ENCODE measurements around the gene BMP6. TPM values are rescaled to one million over a fixed set of nuclear protein-coding genes. Genes with fewer than 3 reads are reported as not detected.

The BMP6 gene
- total RNA-seq, 2 donors from 2014 or later: 0.65 to 2.2 TPM

DNA sequence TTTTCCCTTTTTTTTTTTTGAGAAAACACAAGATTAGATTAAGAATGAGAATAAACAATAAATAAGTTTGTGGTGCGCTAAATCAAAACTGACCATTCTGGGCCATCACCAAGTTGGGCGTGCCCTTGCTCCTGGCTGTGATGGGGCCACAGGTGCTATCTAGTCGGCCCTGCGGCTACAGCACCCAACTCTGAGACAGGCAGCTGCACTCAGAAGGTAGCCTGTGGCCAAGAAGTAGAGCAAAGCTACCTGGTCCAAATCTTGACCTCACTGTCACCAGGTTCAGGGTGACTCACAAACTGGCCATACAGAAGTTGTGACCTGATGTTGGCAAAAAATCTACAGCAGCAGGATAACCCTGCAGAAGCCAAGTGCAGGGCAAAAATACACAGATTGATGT is 181.3 kb downstream of the BMP6 start:
- ATAC-seq (replicated peaks in 1 of 2) (no peak), DNase-seq (no peak)
- Mint-ChIP-seq H3K9me3 (no peaks in the 10 kb centered on the region), H3K27ac (no peak overlapping the region), H3K4me3 (no peak overlapping the region), H3K36me3 (ENCODE audit: insufficient read depth in 2 of 2) (peaks cover 5 to 8% of the 10 kb centered on the region in 2 donors), H3K4me1 (ENCODE audit: low read depth) (peaks cover 20% of the 10 kb centered on the region), H3K27me3 (ENCODE audit: low read depth) (no peaks in the 10 kb centered on the region)

DNA sequence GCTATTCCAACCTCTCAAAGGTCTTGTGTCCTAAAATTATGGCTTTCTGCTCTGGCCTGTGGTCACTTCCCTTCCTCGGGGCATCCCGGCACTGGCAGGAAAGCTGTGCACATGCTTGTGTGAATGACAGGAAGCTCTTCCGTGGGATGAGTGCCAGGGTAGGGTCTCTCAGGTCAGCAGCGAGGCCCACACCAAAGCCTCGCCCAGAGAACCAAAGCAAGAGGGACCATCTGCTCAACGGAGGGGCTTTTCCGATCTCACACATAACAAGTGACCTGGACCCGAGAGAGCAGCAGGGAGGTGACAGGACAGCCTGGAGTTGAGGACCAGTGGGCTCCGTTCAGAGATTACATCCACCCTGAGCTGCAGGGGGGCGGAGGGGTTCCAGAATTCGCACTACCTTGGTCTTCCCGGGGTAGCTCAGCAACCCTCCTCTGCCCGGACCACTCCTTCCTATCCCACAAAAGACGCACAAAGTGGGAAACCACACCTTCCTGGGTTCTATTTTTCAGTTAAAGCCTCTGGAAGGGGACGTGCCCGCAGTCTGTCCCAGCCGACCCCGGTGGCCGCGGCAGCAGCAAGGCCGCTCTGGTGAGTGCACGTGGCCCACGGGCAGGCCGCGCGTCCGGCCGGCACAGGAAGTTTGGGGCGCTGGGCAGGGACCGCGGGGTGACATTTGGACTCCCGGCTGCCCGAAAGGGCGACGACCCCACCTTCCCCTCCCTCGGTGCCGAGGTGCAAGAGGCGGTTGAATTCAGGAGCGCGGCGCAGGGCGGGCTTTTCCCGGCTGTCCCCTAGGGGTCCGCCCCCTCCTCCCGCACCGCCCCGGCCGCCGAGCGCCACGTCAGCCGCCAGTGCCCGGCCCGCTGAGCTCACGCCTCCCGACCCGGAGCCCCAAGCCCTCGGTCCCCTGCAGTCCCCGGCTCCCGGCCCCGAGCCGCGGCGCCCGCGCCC is 183.7 kb downstream of the BMP6 start:
- DNase-seq (peak; percentile 55 to 56), ATAC-seq (replicated peaks in 1 of 2) (peak; percentile 47 to 55)
- Mint-ChIP-seq H3K36me3 (ENCODE audit: insufficient read depth in 2 of 2) (peaks cover 5 to 6% of the 10 kb centered on the region in 2 donors), H3K4me3 (peak overlapping the region; percentile 87 to 89), H3K9me3 (no peaks in the 10 kb centered on the region), H3K27ac (no peak overlapping the region), H3K27me3 (ENCODE audit: low read depth) (no peaks in the 10 kb centered on the region), H3K4me1 (ENCODE audit: low read depth) (peaks cover 20% of the 10 kb centered on the region)

DNA sequence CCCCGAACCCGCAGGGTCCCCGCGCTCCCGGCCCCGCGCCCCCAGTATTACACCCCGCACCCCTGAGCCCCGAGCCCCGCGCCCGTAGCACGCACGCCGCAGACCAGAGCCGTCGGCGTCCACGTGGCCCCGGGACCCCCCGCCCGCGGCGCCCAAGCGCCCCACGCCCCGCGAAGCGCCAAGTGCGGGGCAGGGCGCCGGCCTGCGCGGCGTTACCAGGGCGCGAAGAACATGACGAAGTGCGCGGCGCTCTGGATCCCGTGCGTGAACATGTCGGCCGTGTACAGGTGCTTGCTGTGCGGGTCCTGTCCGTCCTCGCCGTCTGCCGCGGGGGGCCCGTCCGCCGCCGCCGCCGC is 184.4 kb downstream of the BMP6 start:
- Mint-ChIP-seq H3K4me3 (no peak overlapping the region), H3K4me1 (ENCODE audit: low read depth) (peaks cover 20% of the 10 kb centered on the region), H3K9me3 (no peaks in the 10 kb centered on the region), H3K27me3 (ENCODE audit: low read depth) (no peaks in the 10 kb centered on the region), H3K27ac (no peak overlapping the region), H3K36me3 (ENCODE audit: insufficient read depth in 2 of 2) (peaks cover 0 to under 1% of the 10 kb centered on the region in 2 donors)
- ATAC-seq (replicated peaks in 1 of 2): peak; percentile 46
- DNase-seq: no peak

DNA sequence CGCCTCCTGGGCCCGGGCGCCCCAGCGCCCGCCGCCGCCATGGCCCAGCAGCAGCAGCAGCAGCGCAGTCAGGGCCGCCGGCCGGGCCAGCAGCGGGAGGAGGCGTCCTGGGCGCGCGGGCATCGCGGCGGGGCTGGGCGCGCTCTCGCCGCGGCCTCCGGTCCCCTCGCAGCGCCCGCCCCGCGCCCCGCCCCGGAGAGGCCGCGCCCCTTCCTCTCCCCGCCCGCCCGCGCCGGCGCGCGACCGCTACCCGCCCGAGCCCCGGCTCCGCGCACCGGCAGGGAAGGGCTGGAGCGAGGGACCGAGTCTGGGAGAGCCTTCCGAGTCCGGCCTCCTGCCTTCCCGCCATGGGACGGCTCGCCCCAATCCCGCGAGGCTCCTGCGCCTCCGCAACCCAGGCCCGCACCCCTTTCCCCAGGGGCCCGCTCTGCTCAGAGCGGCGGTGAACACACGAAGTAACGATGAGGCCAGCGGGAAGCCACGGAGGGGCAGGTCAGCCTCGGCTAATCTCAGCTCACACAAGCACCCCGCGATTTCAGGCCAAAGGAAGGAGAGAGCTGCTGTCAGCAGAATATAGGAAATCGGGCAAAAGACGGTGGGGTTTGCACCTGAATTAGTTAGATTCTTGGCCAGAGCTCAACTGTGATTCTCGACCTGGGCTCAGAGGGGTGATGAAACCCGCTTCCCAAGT is 184.9 kb downstream of the BMP6 start, which contains the start of gene TXNDC5:
Gene TXNDC5, minus strand, starts transcription at position 135 of the 691 bp plus-strand sequence. Its CDS starts 12 bp downstream, at position 123.
- peak; percentile 80 to 81 for DNase-seq
- H3K27ac Mint-ChIP-seq: peak within 1 kb of the TSS; percentile 31

DNA sequence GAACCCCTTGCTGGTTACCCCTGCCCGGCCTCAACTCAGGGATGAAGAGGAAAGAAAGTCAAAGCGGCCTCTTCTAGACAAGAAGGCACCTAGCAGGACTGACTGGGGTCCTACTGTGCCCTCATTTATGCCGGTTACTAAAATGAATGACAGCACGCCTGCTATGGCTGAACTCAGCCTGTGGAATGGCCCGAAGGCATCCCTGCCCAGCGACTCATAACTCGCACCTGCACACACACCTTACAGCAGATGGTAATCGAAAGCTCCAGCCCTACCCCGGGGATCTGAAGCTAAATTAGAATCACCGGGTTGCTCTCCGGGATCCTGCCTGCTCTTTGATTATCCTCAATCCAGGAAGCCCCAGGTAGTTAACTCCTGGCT is 185.4 kb downstream of the BMP6 start:
- Mint-ChIP-seq H3K4me1 (ENCODE audit: low read depth) (peaks cover 20% of the 10 kb centered on the region), H3K4me3 (no peak overlapping the region), H3K27me3 (ENCODE audit: low read depth) (no peaks in the 10 kb centered on the region), H3K9me3 (no peaks in the 10 kb centered on the region), H3K27ac (no peak overlapping the region), H3K36me3 (ENCODE audit: insufficient read depth in 2 of 2) (no peaks in the 10 kb centered on the region)
- no peak for DNase-seq
- ATAC-seq (replicated peaks in 1 of 2): no peak

More for the DNA sequence above, 184.9 kb downstream of the BMP6 start, which contains the start of gene TXNDC5:
- Mint-ChIP-seq H3K27me3 (ENCODE audit: low read depth) (no peaks in the 10 kb centered on the region), H3K36me3 (ENCODE audit: insufficient read depth in 2 of 2) (no peaks in the 10 kb centered on the region), H3K9me3 (no peaks in the 10 kb centered on the region), H3K4me1 (ENCODE audit: low read depth) (peaks cover 20% of the 10 kb centered on the region), H3K4me3 (peak within 1 kb of the TSS; percentile 87 to 89)
- peak; percentile 90 to 91 for ATAC-seq (replicated peaks in 1 of 2)

DNA sequence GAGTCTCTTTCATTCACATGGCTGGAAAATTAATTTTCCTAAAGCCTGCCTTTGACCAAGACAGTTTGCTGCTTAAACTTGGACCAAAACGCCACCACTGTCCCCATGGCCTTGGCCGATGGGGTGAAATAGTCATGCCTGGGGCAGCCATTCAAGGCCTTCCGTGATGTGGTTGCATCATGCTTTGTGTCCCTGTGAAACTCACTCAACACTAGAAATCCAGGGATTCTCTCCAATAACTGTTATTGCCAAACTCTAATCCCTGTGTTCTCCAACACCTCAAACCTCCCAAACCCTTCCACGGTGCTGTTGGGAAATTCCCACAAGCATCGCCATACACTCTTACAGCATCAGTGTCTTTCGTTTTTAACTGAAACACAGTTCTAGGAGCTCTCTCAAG is 186.1 kb downstream of the BMP6 start:
- DNase-seq: no peak
- no peak overlapping the region for H3K27ac Mint-ChIP-seq
- peaks cover 20% of the 10 kb centered on the region for H3K4me1 Mint-ChIP-seq (ENCODE audit: low read depth)
- H3K27me3 Mint-ChIP-seq (ENCODE audit: low read depth): no peaks in the 10 kb centered on the region
- H3K9me3 Mint-ChIP-seq: no peaks in the 10 kb centered on the region
- no peaks in the 10 kb centered on the region for H3K36me3 Mint-ChIP-seq (ENCODE audit: insufficient read depth in 2 of 2)
- H3K4me3 Mint-ChIP-seq: no peak overlapping the region
- no peak for ATAC-seq (replicated peaks in 1 of 2)

DNA sequence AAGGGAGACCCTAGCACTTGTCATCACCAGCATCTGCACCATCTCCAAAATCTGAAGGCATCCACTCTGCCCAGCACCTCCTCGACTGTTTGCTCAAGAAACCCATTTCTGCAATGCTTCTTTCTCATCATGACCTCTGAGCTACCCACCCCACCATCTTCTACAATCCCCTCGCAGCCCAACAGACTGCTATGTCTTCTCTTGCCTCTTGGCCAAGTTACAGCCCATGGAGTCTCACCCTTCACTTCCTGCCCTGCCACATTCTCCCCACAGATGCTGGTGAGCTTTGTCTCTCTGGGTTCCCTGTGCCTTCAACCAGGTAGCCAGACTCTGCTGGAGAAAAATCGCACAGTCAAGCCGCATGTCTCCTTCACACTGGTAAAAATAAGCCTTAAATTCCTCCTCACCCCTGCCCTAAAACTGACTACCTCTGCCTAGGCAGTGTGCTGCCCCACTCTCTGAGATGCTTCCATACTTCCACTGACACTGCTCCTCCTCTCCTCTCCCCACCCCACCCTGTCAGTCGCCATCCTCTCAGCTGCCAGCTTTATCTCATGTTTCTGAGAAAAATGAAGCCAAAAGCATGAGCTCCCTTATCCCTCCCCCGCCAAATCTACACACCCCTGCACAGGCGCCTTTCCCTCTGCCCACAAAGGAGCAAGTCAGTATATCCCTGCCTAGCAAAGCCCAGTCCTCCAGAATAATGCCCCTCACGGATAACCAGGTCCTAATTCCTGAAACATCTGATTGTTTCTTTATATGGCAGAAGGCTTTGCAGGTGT is 187.0 kb downstream of the BMP6 start:
- peaks cover 14% of the 10 kb centered on the region for H3K4me1 Mint-ChIP-seq (ENCODE audit: low read depth)
- no peaks in the 10 kb centered on the region for H3K36me3 Mint-ChIP-seq (ENCODE audit: insufficient read depth in 2 of 2)
- no peak overlapping the region for H3K4me3 Mint-ChIP-seq
- DNase-seq (no peak), ATAC-seq (replicated peaks in 1 of 2) (no peak)
- H3K27ac Mint-ChIP-seq: no peak overlapping the region
- H3K9me3 Mint-ChIP-seq: no peaks in the 10 kb centered on the region
- H3K27me3 Mint-ChIP-seq (ENCODE audit: low read depth): peaks cover 4% of the 10 kb centered on the region

DNA sequence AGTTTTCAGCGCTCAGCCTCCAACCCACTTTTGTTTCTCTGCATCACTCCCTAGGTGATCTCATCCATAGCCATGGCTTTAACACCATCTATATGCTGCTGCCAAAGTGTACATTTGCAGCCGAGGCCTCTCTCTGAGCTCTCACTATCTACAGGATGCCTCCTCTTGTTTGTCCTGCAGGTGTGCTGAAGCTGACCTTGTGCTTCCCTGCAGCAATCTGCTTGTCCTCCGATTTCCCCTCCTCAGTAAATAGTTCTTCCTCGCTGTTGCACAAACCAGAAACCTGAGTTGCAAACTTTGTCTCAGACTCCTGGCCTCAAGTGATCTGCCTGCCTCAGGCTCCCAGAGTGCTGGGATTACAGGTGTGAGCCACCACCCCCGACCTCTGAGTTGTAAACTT is 188.4 kb downstream of the BMP6 start:
- no peak overlapping the region for H3K27ac Mint-ChIP-seq
- H3K36me3 Mint-ChIP-seq (ENCODE audit: insufficient read depth in 2 of 2): no peaks in the 10 kb centered on the region

DNA sequence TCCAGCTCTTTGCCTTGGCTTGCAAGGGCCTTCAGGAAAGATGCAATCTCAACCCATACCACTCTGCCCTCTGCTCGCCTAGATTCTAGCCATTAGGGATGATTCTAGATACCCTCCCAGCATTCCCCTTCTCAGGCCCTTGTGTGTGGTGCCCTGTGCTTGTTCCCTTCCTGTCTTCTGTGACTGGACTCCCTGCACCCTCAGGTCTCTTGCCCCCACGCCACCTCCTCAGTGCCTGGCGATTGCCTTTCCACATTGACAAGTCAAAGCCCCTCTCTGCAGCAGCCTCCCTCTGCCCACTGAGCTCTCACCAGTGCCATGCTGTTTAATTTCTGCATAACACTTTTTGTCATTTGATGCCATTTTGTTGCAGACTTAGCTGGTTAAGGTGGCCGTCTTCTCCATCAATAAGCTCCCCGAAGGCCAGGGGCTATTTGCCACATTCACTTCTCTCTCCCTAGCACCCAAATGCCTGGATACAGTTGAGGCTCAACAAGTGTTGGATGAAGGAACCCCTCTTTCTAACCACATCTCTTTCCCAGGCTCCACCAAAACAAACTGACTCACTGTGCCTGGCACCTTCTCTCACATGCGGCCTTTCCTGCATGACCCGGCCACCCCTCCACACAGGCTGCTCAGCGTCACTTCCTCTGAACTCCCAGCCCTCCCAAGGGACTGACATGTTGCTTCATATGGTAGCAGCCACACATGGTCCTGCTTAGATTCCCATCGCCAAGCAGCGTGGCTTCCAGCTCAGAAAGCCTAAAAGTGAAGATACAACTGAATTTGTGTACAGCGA is 189.3 kb downstream of the BMP6 start:
- Mint-ChIP-seq H3K27ac (no peak overlapping the region), H3K9me3 (no peaks in the 10 kb centered on the region), H3K27me3 (ENCODE audit: low read depth) (peaks cover 9% of the 10 kb centered on the region), H3K4me1 (ENCODE audit: low read depth) (no peaks in the 10 kb centered on the region), H3K36me3 (ENCODE audit: insufficient read depth in 2 of 2) (no peaks in the 10 kb centered on the region), H3K4me3 (no peak overlapping the region)
- no peak for ATAC-seq (replicated peaks in 1 of 2)
- DNase-seq: no peak

More for the DNA sequence above, 188.4 kb downstream of the BMP6 start:
- H3K4me1 Mint-ChIP-seq (ENCODE audit: low read depth): peaks cover 4% of the 10 kb centered on the region
- H3K9me3 Mint-ChIP-seq: no peaks in the 10 kb centered on the region
- ATAC-seq (replicated peaks in 1 of 2) (no peak), DNase-seq (no peak)
- no peak overlapping the region for H3K4me3 Mint-ChIP-seq
- peaks cover 9% of the 10 kb centered on the region for H3K27me3 Mint-ChIP-seq (ENCODE audit: low read depth)

DNA sequence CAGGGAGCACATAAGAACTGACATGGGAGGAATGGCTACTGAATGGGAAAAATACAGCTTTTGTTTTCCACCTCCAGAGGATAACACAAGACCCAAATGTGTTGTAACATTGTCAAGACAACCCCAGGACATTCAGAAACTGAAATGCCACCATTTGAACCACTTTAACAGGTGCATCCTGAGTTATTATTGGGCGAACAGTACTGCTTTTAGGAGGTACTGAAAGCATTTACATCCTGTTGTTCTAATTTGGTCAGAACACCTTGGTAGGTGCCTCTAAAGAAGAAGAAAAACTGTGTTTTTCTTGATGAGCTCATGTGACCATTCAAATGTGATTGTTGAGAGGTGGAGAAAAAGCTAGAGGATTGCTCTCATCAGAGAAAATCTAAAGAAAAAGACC is 191.1 kb downstream of the BMP6 start:
- no peaks in the 10 kb centered on the region for H3K36me3 Mint-ChIP-seq (ENCODE audit: insufficient read depth in 2 of 2)
- H3K27ac Mint-ChIP-seq: no peak overlapping the region
- DNase-seq (no peak), ATAC-seq (replicated peaks in 1 of 2) (no peak)
- peaks cover 9% of the 10 kb centered on the region for H3K27me3 Mint-ChIP-seq (ENCODE audit: low read depth)
- H3K9me3 Mint-ChIP-seq: no peaks in the 10 kb centered on the region
- H3K4me1 Mint-ChIP-seq (ENCODE audit: low read depth): no peaks in the 10 kb centered on the region
- H3K4me3 Mint-ChIP-seq: no peak overlapping the region

DNA sequence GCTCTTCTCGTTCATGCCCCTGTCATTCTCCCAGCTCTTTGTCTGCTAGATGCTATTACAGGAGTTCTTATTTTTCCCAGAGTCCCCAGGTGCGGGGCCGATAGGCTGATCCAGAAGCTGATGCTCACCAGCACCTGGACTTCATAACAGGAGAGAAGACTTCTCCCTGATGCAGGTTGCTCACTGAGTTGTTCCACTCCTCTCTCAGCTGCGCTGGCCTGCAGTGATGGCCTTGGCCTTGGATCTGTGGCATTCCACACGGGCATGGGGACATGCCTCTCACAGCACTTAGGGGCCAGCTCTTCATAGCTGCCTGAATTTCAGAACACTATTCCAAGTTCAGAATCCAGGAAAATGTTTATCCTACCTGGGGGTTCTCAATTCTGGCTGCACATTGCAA is 191.8 kb downstream of the BMP6 start:
- no peaks in the 10 kb centered on the region for H3K4me1 Mint-ChIP-seq (ENCODE audit: low read depth)
- H3K36me3 Mint-ChIP-seq (ENCODE audit: insufficient read depth in 2 of 2): no peaks in the 10 kb centered on the region
- no peak for DNase-seq
- H3K9me3 Mint-ChIP-seq: no peaks in the 10 kb centered on the region
- no peak overlapping the region for H3K4me3 Mint-ChIP-seq
- no peak overlapping the region for H3K27ac Mint-ChIP-seq
- H3K27me3 Mint-ChIP-seq (ENCODE audit: low read depth): peaks cover 9% of the 10 kb centered on the region
- ATAC-seq (replicated peaks in 1 of 2): no peak

DNA sequence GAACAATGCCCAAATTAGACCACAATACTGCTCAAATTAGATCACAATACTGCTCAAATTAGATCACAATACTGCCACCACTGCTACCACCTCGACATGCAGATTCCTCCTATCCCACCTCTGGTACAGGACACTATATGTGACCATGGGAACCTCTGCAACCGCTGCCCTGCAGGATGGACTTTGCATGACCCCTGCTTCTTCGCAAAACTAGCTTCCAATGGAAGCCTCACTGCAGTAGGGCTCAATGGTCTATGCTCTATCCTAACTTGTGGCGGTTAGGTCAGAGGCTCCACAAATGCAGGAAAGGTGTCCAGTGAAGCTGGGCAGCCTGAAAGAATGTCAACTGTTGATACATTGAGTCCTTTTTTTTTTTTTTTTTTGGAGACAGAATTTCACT is 192.5 kb downstream of the BMP6 start:
- Mint-ChIP-seq H3K27ac (no peak overlapping the region), H3K36me3 (ENCODE audit: insufficient read depth in 2 of 2) (no peaks in the 10 kb centered on the region), H3K9me3 (no peaks in the 10 kb centered on the region), H3K27me3 (ENCODE audit: low read depth) (peaks cover 10% of the 10 kb centered on the region), H3K4me1 (ENCODE audit: low read depth) (no peaks in the 10 kb centered on the region), H3K4me3 (no peak overlapping the region)
- ATAC-seq (replicated peaks in 1 of 2) (no peak), DNase-seq (no peak)
